ENCODE results near the gene BRICD5. TPM values are rescaled to one million over a fixed set of nuclear protein-coding genes. Genes with fewer than 3 reads are reported as not detected.
A peak's percentile ranks its signal among the peaks of the same experiment; 100 is the strongest.

Gene BRICD5
- total RNA-seq, 1 experiment from 2014 or later: 4.8 TPM

GRCh38 chr16:2179107-2179501 is 31.6 kb downstream of the BRICD5 start:
- POLR2A ChIA-PET (ENCODE audit: unreplicated experiment): no interaction called here
- no TSS peak for BruUV-seq (replicated peaks)
- H3K9ac ChIP-seq (ENCODE audit: low read length): no peak overlapping the region
- no peak overlapping the region for H3K27ac ChIP-seq (ENCODE audit: low read length)
- no peak overlapping the region for H3K4me2 ChIP-seq (ENCODE audit: low read length)
- no peaks in the 10 kb centered on the region for H3K36me3 ChIP-seq (ENCODE audit: low read depth, low read length)
- H3K9me2 ChIP-seq (replicated peaks; ENCODE audit: low read length): no peaks in the 10 kb centered on the region
- ATAC-seq (no peak), DNase-seq (no peak)
- H3K27me3 ChIP-seq (ENCODE audit: low read length): no peaks in the 10 kb centered on the region
- H3F3A ChIP-seq (ENCODE audit: low read length, unreplicated experiment): no peaks in the 10 kb centered on the region
- no peaks in the 10 kb centered on the region for H4K20me1 ChIP-seq (ENCODE audit: low read length)
- no peak for TF ChIP-seq CTCF (conservative IDR thresholded peaks at IDR 0.05; ENCODE audit: low read depth, low read length)
- TF ChIP-seq EZH2 (IDR thresholded peaks at IDR 0.05; ENCODE audit: low read length, unreplicated experiment): no peak
- TF ChIP-seq EZH2phosphoT487 (IDR thresholded peaks at IDR 0.05; ENCODE audit: borderline replicate concordance, low read length): no peak
- intact Hi-C loops (cut with micrococcal nuclease): no loop called here
- H3K9me3 ChIP-seq (ENCODE audit: low read length): no peaks in the 10 kb centered on the region
- CTCF ChIA-PET: no interaction called here
- no peaks in the 10 kb centered on the region for H3K79me2 ChIP-seq (ENCODE audit: low read length)
- no peak overlapping the region for H2AFZ ChIP-seq (ENCODE audit: low read length)
- H3K4me3 ChIP-seq (ENCODE audit: low read length): no peak overlapping the region
- H3K4me1 ChIP-seq (ENCODE audit: insufficient read depth, low read length): no peaks in the 10 kb centered on the region

- ChIA-PET CTCF (no interaction called here), POLR2A (ENCODE audit: unreplicated experiment) (no interaction called here)
- no peak overlapping the region for H2AFZ ChIP-seq (ENCODE audit: low read length)
- ATAC-seq (no peak), DNase-seq (no peak)
- H3K4me3 ChIP-seq (ENCODE audit: low read length): no peak overlapping the region
- H3K79me2 ChIP-seq (ENCODE audit: low read length): no peaks in the 10 kb centered on the region
- no peaks in the 10 kb centered on the region for H3F3A ChIP-seq (ENCODE audit: low read length, unreplicated experiment)
- H3K9ac ChIP-seq (ENCODE audit: low read length): no peak overlapping the region
- TF ChIP-seq EZH2phosphoT487 (IDR thresholded peaks at IDR 0.05; ENCODE audit: borderline replicate concordance, low read length) (no peak), EZH2 (IDR thresholded peaks at IDR 0.05; ENCODE audit: low read length, unreplicated experiment) (no peak), CTCF (conservative IDR thresholded peaks at IDR 0.05; ENCODE audit: low read depth, low read length) (no peak)
- no peaks in the 10 kb centered on the region for H3K9me3 ChIP-seq (ENCODE audit: low read length)
- intact Hi-C loops (cut with micrococcal nuclease): no loop called here
- H3K27me3 ChIP-seq (ENCODE audit: low read length): no peaks in the 10 kb centered on the region
- no peaks in the 10 kb centered on the region for H3K9me2 ChIP-seq (replicated peaks; ENCODE audit: low read length)
- H3K4me1 ChIP-seq (ENCODE audit: insufficient read depth, low read length): no peaks in the 10 kb centered on the region
- BruUV-seq (replicated peaks): no TSS peak
- H3K27ac ChIP-seq (ENCODE audit: low read length): no peak overlapping the region
- H3K4me2 ChIP-seq (ENCODE audit: low read length): no peak overlapping the region
- H4K20me1 ChIP-seq (ENCODE audit: low read length): no peaks in the 10 kb centered on the region
- no peaks in the 10 kb centered on the region for H3K36me3 ChIP-seq (ENCODE audit: low read depth, low read length)
Observed at GRCh38 chr16:2178321-2179106, 32.1 kb downstream of the BRICD5 start.

- BruUV-seq (replicated peaks): TSS peak; percentile 71
- no peaks in the 10 kb centered on the region for H3K4me1 ChIP-seq (ENCODE audit: insufficient read depth, low read length)
- H3K4me3 ChIP-seq (ENCODE audit: low read length): no peak overlapping the region
- H3K9me2 ChIP-seq (replicated peaks; ENCODE audit: low read length): no peaks in the 10 kb centered on the region
- no peak overlapping the region for H3K27ac ChIP-seq (ENCODE audit: low read length)
- H3K9me3 ChIP-seq (ENCODE audit: low read length): no peaks in the 10 kb centered on the region
- no peaks in the 10 kb centered on the region for H3K36me3 ChIP-seq (ENCODE audit: low read depth, low read length)
- no peak for ATAC-seq
- no peaks in the 10 kb centered on the region for H3K27me3 ChIP-seq (ENCODE audit: low read length)
- intact Hi-C loops (cut with micrococcal nuclease): no loop called here
- no peak overlapping the region for H3K4me2 ChIP-seq (ENCODE audit: low read length)
- no peak overlapping the region for H3K9ac ChIP-seq (ENCODE audit: low read length)
- no peak overlapping the region for H2AFZ ChIP-seq (ENCODE audit: low read length)
- DNase-seq: no peak
- H4K20me1 ChIP-seq (ENCODE audit: low read length): no peaks in the 10 kb centered on the region
- no peak for TF ChIP-seq EZH2 (IDR thresholded peaks at IDR 0.05; ENCODE audit: low read length, unreplicated experiment)
- TF ChIP-seq CTCF (conservative IDR thresholded peaks at IDR 0.05; ENCODE audit: low read depth, low read length): no peak
- TF ChIP-seq EZH2phosphoT487 (IDR thresholded peaks at IDR 0.05; ENCODE audit: borderline replicate concordance, low read length): no peak
- no peaks in the 10 kb centered on the region for H3K79me2 ChIP-seq (ENCODE audit: low read length)
- ChIA-PET POLR2A (ENCODE audit: unreplicated experiment) (no interaction called here), CTCF (no interaction called here)
- no peaks in the 10 kb centered on the region for H3F3A ChIP-seq (ENCODE audit: low read length, unreplicated experiment)
Observed at GRCh38 chr16:2177561-2177960, 33.1 kb downstream of the BRICD5 start.
